H9 (cell line): ENCODE data around the gene ITGB7. TPM values are rescaled to one million over a fixed set of nuclear protein-coding genes. Genes with fewer than 3 reads are reported as not detected.

Experiments used
- DNase-seq: peaks from one replicate; pipeline ENCODE4 v3.0.0-alpha.2; 2017
- H2AFZ ChIP-seq: one replicate; pipeline ENCODE4 v1.6.1; 2013; ENCODE audit warnings: mild to moderate bottlenecking, low read length, control low read depth, moderate library complexity
- H2AK5ac ChIP-seq: 2 replicates; pipeline ENCODE4 v1.6.1; 2013; ENCODE audit warnings: low read length, control low read depth, mixed read lengths; ENCODE audit not compliant: insufficient read length
- H2BK120ac ChIP-seq: one replicate; pipeline ENCODE4 v1.6.1; 2013; ENCODE audit warnings: low read depth, mild to moderate bottlenecking, low read length, control low read depth, inconsistent platforms; ENCODE audit not compliant: poor library complexity, severe bottlenecking
- H2BK12ac ChIP-seq: 2 replicates; pipeline ENCODE4 v1.6.1; 2013; ENCODE audit warnings: low read length, control low read depth, mixed read lengths, low read depth; ENCODE audit not compliant: insufficient read length
- H2BK15ac ChIP-seq: 2 replicates; pipeline ENCODE4 v1.6.1; 2013; ENCODE audit warnings: low read depth, low read length, control low read depth
- H2BK20ac ChIP-seq: one replicate; pipeline ENCODE4 v1.6.1; 2013; ENCODE audit warnings: low read depth, mild to moderate bottlenecking, low read length, control low read depth, inconsistent platforms; ENCODE audit not compliant: poor library complexity, severe bottlenecking
- H2BK5ac ChIP-seq: 2 replicates; pipeline ENCODE4 v1.6.1; 2013; ENCODE audit warnings: low read length, control low read depth, mixed read lengths; ENCODE audit not compliant: insufficient read length
- H3K14ac ChIP-seq: 2 replicates; pipeline ENCODE4 v1.6.1; 2013; ENCODE audit warnings: low read length, control low read depth; ENCODE audit not compliant: insufficient read depth
- H3K18ac ChIP-seq: 2 replicates; pipeline ENCODE4 v1.6.1; 2013; ENCODE audit warnings: low read depth, mild to moderate bottlenecking, mixed read lengths, low read length, control low read depth; ENCODE audit not compliant: insufficient read length
- H3K23ac ChIP-seq: 2 replicates; pipeline ENCODE4 v1.6.1; 2013; ENCODE audit warnings: low read length, control low read depth, mixed read lengths, low read depth; ENCODE audit not compliant: insufficient read length
- H3K23me2 ChIP-seq: 2 replicates; pipeline ENCODE4 v1.6.1; 2013; ENCODE audit warnings: low read depth, mild to moderate bottlenecking, mixed read lengths, low read length, control low read depth; ENCODE audit not compliant: insufficient read length, poor library complexity, severe bottlenecking
- H3K27ac ChIP-seq: 2 replicates; pipeline ENCODE4 v1.5.1; 2013; ENCODE audit warnings: low read length, control low read depth, mixed read lengths, low read depth; ENCODE audit not compliant: insufficient read length
- H3K27me3 ChIP-seq: 2 replicates; pipeline ENCODE4 v1.6.1; 2013; ENCODE audit warnings: low read length, control low read depth, inconsistent platforms; ENCODE audit not compliant: insufficient read depth
- H3K4ac ChIP-seq: 2 replicates; pipeline ENCODE4 v1.6.1; 2013; ENCODE audit warnings: low read depth, mild to moderate bottlenecking, control low read depth, inconsistent platforms, low read length, moderate library complexity
- H3K4me1 ChIP-seq: 2 replicates; pipeline ENCODE4 v1.6.1; 2013; ENCODE audit warnings: low read length, control low read depth, inconsistent platforms; ENCODE audit not compliant: insufficient read depth
- H3K4me2 ChIP-seq: 2 replicates; pipeline ENCODE4 v1.6.1; 2013; ENCODE audit warnings: low read length, control low read depth, mixed read lengths; ENCODE audit not compliant: insufficient read length, insufficient read depth
- H3K56ac ChIP-seq: 2 replicates; pipeline ENCODE4 v1.6.1; 2013; ENCODE audit warnings: low read depth, mild to moderate bottlenecking, mixed read lengths, low read length, control low read depth; ENCODE audit not compliant: insufficient read length
- H3K79me1 ChIP-seq: 2 replicates; pipeline ENCODE4 v1.6.1; 2013; ENCODE audit warnings: low read depth, mild to moderate bottlenecking, moderate library complexity, low read length, control low read depth, inconsistent platforms; ENCODE audit not compliant: insufficient read depth, poor library complexity, severe bottlenecking
- H3K79me2 ChIP-seq: 2 replicates; pipeline ENCODE4 v1.6.1; 2013; ENCODE audit warnings: low read length, control low read depth, inconsistent platforms; ENCODE audit not compliant: insufficient read depth
- H3K9ac ChIP-seq: 2 replicates; pipeline ENCODE4 v1.6.1; 2013; ENCODE audit warnings: low read length, control low read depth, mixed read lengths; ENCODE audit not compliant: insufficient read length; ENCODE audit errors: extremely low read depth
- H3K9me3 ChIP-seq: one replicate; pipeline ENCODE4 v1.6.1; 2013; ENCODE audit warnings: low read depth, low read length, inconsistent platforms; ENCODE audit not compliant: control insufficient read depth
- H3T11ph ChIP-seq: one replicate; pipeline ENCODE4 v1.6.1; 2013; ENCODE audit warnings: mild to moderate bottlenecking, low read length, control low read depth, inconsistent platforms
- H4K20me1 ChIP-seq: one replicate; pipeline ENCODE4 v1.6.1; 2013; ENCODE audit not compliant: control insufficient read depth, insufficient read length, insufficient read depth
- H4K5ac ChIP-seq: 2 replicates; pipeline ENCODE4 v1.6.1; 2013; ENCODE audit warnings: low read depth, mild to moderate bottlenecking, mixed read lengths, low read length, control low read depth; ENCODE audit not compliant: insufficient read length
- H4K8ac ChIP-seq: replicated peaks from 2 replicates; pipeline ENCODE4 v1.6.1; 2013; ENCODE audit warnings: low read length, control low read depth, mixed read lengths, low read depth; ENCODE audit not compliant: insufficient read length
- H4K91ac ChIP-seq: 2 replicates; pipeline ENCODE4 v1.6.1; 2013; ENCODE audit warnings: low read depth, mild to moderate bottlenecking, moderate library complexity, mixed read lengths, low read length, control low read depth; ENCODE audit not compliant: insufficient read length
- H3K27ac Mint-ChIP-seq, 3 experiments: 2 replicates in 2 of 3; 3 replicates in 1 of 3; pipeline ENCODE4 v1.8.0; 2020 to 2021; ENCODE audit warnings: mixed read lengths in 3 of 3, mild to moderate bottlenecking in 1 of 3, moderate library complexity in 1 of 3
- H3K27me3 Mint-ChIP-seq: 2 replicates; pipeline ENCODE4 v1.8.0; 2021; ENCODE audit warnings: low read depth, mild to moderate bottlenecking, moderate library complexity, mixed read lengths
- H3K36me3 Mint-ChIP-seq, 3 experiments: 2 replicates in 2 of 3; 3 replicates in 1 of 3; pipeline ENCODE4 v1.8.0; 2020 to 2021; ENCODE audit warnings: low read depth in 3 of 3, mixed read lengths in 3 of 3; ENCODE audit not compliant: insufficient read depth in 1 of 3
- H3K4me1 Mint-ChIP-seq, 2 experiments: 2 replicates each; pipeline ENCODE4 v1.8.0; 2020; ENCODE audit warnings: mixed read lengths in 2 of 2
- H3K4me3 Mint-ChIP-seq, 2 experiments: 2 replicates in 1 of 2; 3 replicates in 1 of 2; pipeline ENCODE4 v1.8.0; 2020 to 2021; ENCODE audit warnings: mild to moderate bottlenecking in 2 of 2, mixed read lengths in 2 of 2, moderate library complexity in 1 of 2
- H3K9me3 Mint-ChIP-seq, 2 experiments: 2 replicates in 1 of 2; 3 replicates in 1 of 2; pipeline ENCODE4 v1.8.0; 2020; ENCODE audit warnings: mild to moderate bottlenecking in 2 of 2, mixed read lengths in 2 of 2, moderate library complexity in 1 of 2
- WGBS: extraction: QIAGEN DNeasy Blood & Tissue Kit; methylation state at CpG from one replicate; pipeline ENCODE4 v1.1.7; 2013; ENCODE audit warnings: missing lambda C conversion rate, low lambda C conversion rate, mixed read lengths; ENCODE audit not compliant: insufficient read length; ENCODE audit errors: extremely low coverage; 5-methylcytosine and 5-hydroxymethylcytosine counted together
- total RNA-seq: library from RNA; stranded (reverse); gene quantifications from 2 replicates; pipeline ENCODE4 v1.2.1, GENCODE V29; 2021
- TF ChIP-seq, protein P1 (sequence below): fragments of 200-600 bp; sonication (generic); conservative IDR thresholded peaks from 3 replicates; pipeline ENCODE4 v1.8.0; 2021; ENCODE audit warnings: antibody characterized with exemption, mild to moderate bottlenecking

Gene ITGB7
- total RNA-seq, 1 experiment from 2014 or later, result 0.39 TPM

DNA sequence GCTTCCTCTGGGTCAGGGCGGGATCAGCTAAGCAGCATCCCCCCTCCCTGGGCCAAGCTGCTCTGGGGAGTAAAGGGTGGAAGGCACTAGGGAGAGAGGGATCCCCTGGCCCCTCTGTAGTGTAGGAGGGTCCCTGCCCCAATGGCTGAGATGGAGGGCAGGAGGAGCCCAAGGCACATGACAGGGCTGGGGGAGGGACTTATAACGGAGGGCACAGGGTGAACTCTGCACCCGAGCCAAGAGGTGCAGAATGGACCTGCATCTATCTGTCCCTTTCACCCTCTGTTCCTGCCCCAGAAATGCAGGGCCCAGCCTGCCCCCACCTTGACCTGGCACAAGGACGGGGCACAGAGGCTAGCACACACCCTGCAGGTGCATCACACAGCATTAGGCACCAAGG, 3.8 kb upstream of the ITGB7 start:
- Histone ChIP-seq H4K5ac (no peak overlapping the region), H3K9me3 (no peaks in the 10 kb centered on the region), H3K18ac (no peak overlapping the region), H3T11ph (no peak overlapping the region), H3K56ac (no peak overlapping the region), H3K4me2 (no peak overlapping the region), H3K4me1 (peaks cover 22% of the 10 kb centered on the region; the same call in 1 of the 2 replicates), H3K9ac (no peak overlapping the region), H2BK20ac (no peak overlapping the region), H3K23me2 (no peaks in the 10 kb centered on the region), H3K4ac (no peak overlapping the region), H4K20me1 (no peaks in the 10 kb centered on the region), H3K79me2 (no peaks in the 10 kb centered on the region), H2BK120ac (no peak overlapping the region), H2AFZ (no peak overlapping the region), H3K79me1 (no peaks in the 10 kb centered on the region), H2BK5ac (no peak overlapping the region), H2AK5ac (no peak overlapping the region), H2BK12ac (no peak overlapping the region), H3K14ac (no peak overlapping the region), H3K27me3 (no peaks in the 10 kb centered on the region), H3K27ac (no peak overlapping the region), H3K23ac (no peak overlapping the region), H2BK15ac (no peak overlapping the region), H4K91ac (no peak overlapping the region), H4K8ac (no peak overlapping the region)
- peaks cover 13% of the 10 kb centered on the region for H3K27me3 Mint-ChIP-seq
- TF ChIP-seq, protein P1, sequence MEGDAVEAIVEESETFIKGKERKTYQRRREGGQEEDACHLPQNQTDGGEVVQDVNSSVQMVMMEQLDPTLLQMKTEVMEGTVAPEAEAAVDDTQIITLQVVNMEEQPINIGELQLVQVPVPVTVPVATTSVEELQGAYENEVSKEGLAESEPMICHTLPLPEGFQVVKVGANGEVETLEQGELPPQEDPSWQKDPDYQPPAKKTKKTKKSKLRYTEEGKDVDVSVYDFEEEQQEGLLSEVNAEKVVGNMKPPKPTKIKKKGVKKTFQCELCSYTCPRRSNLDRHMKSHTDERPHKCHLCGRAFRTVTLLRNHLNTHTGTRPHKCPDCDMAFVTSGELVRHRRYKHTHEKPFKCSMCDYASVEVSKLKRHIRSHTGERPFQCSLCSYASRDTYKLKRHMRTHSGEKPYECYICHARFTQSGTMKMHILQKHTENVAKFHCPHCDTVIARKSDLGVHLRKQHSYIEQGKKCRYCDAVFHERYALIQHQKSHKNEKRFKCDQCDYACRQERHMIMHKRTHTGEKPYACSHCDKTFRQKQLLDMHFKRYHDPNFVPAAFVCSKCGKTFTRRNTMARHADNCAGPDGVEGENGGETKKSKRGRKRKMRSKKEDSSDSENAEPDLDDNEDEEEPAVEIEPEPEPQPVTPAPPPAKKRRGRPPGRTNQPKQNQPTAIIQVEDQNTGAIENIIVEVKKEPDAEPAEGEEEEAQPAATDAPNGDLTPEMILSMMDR, result no peak
- H3K9me3 Mint-ChIP-seq, result no peaks in the 10 kb centered on the region; a peak in 1 of 5 replicates
- peak overlapping the region in 1 of 3 experiments; percentile 52; a peak in 1 of 7 replicates for H3K27ac Mint-ChIP-seq
- no peak overlapping the region for H3K4me3 Mint-ChIP-seq
- peaks cover 39 to 40% of the 10 kb centered on the region in 2 experiments for H3K4me1 Mint-ChIP-seq
- peaks cover 20 to 58% (median 56%) of the 10 kb centered on the region in 3 experiments; a peak in 6 of 7 replicates for H3K36me3 Mint-ChIP-seq
- DNase-seq, result no peak
- WGBS, result no CpG with 5 or more reads among the region's 4 CpGs
